HFF-Myc (cell line): Measurements from ENCODE around the gene LRRC34.

ENCODE experiments used
- DNase-seq: peaks from one replicate; pipeline ENCODE4 v3.0.0-alpha.2; 2011; ENCODE audit warnings: low read depth; ENCODE audit errors: extremely low read depth
- H3K4me3 ChIP-seq: replicated peaks from 2 replicates; pipeline ENCODE4 v1.5.1; 2011; ENCODE audit warnings: low read depth, mild to moderate bottlenecking, control low read depth, low read length
- CTCF ChIP-seq: IDR thresholded peaks from 2 replicates; pipeline ENCODE4 v1.5.1; 2012; ENCODE audit warnings: mild to moderate bottlenecking, low read depth, low read length, control low read depth; ENCODE audit errors: missing control alignments

The LRRC34 gene

DNA sequence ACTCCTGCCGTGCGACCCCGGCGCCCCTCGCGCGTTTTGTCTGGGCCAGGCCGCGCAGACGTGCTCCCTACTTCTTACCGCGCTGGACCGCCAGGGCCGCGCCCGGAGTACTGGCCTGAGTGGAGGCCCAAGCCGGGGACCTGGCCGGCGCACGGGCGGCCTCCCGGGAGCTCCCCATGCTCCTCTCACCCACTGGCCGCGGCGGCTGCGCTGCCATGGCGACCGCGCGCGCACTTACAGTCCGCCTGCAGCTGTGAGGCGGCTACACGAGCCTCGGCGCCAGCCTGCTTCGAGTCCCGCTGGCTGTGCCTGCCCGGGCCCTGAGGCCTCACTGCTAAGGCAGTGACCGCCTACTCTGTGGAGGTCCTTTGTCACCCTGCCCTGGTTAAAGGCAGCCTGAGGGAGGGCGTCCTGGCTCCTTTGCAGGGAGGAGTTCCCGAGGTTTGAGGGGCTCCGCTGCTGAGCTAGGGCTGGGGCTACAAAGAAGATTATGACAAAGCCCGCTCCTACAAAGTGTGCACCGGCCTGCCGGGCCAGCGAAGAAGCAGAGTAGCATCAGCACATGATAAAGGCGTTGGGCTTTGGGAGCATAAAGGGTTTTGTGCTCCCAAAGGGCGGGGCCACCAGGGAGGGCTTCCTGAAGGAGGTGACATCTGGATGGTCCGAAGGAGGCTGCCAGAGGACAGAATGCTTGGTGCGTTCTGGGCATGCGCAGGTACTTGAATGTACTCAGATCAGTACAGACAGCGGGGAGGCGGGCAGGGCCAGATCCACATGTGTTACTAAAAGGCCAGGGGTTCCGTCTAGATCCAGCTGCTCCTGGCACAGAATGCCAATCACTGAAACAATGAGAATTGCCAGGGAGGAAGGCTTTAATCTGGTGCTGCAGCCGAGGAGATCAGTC is at the start of gene LRRC34, which contains the start of gene LRRIQ4:
LRRC34 (minus strand) TSS at position 573 of the 904 bp plus-strand sequence; CDS start at position 217, 356 bp downstream.
LRRIQ4 (plus strand) TSS at position 539 of the 904 bp plus-strand sequence. CDS start 9,052 bp downstream, outside the sequence.
- H3K4me3 ChIP-seq, result peak within 1 kb of the TSS; percentile 55
- peak; percentile 89 for DNase-seq
- TF ChIP-seq CTCF, result no peak

DNA sequence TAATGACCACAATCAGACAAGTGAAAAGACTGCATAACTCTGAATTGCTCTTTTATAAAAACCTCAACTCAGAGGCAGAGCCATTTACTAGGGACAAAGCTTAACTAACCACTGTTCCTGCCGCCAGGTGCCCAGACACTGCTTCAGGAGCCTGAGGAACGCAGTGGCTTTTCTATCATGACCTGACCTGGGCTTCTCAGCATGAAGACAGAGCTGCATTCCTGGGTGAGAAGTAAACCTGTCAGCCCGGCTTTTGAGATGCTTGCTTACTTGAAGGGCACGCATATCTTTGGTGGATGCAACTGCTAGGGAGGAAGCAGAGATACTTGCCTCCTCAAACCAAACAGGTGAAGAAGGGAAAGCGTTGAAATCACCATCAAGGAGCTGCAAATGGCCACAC is 49.2 kb upstream of the LRRC34 start:
- no peak for TF ChIP-seq CTCF
- H3K4me3 ChIP-seq, result no peak overlapping the region
- no peak for DNase-seq

GRCh38 chr3:169857811-169858210 is 45.1 kb upstream of the LRRC34 start:
- H3K4me3 ChIP-seq, result no peak overlapping the region
- TF ChIP-seq CTCF, result no peak

DNA sequence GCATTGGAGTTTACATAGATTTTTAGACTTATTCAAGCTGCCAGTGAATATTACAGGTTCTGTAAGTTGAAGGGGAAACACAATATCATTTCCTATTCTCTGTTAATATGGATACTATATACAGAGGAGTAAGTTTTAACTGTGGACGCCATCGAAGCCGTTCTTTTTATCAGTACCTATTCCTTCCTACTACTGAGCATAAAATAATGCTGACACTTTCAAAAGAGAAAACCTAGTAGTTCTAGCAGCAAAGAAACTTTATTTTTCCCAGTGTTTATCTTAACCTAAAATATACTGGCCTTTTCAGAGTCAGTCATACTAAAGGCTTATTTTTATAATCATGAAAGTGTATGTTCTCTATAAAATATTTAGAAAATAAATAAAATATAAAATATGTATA is 42.8 kb upstream of the LRRC34 start:
- DNase-seq, result no peak
- no peak for TF ChIP-seq CTCF
- H3K4me3 ChIP-seq, result no peak overlapping the region

More at GRCh38 chr3:169857811-169858210, 45.1 kb upstream of the LRRC34 start:
- DNase-seq, result no peak

DNA sequence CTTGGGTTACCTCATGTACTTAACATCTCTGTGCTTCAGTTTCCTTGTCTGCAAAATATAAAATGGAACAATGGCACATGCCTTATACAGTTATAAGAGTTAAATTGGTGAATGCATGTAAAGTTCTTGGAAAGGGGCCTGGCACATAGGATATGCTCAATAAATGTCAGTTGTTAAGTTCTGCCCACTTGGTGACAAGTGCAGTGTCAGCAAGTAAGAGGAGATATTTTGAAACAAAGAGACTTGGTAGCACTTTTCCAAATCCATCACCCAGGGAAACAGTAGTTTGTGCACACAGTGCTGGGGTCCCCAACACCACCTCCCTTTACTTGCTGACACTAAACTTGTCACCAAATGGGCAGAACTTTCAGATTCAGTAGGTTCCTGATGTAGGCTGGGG is 37.9 kb upstream of the LRRC34 start:
- H3K4me3 ChIP-seq, result no peak overlapping the region
- no peak for TF ChIP-seq CTCF
- DNase-seq, result no peak

DNA sequence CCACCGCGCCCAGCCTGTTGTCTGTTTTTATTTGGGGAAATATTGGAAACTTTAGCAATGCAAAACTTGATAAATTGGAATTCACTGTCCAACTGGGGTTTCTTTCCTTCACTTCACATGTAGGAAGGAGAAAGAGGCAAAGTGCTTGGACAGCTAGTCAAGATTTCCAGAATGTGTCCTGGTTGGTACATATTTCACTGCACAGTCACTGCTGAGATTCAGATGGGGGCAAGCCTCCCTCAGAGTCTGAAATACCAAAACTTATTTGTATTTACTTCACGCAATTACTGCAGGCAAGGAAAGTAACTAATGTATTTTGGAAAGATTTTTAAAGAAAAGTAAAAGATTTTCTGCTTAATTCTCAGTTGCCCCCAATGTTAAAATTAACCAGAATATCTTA is 36.0 kb upstream of the LRRC34 start:
- H3K4me3 ChIP-seq, result no peak overlapping the region
- no peak for TF ChIP-seq CTCF
- no peak for DNase-seq
